Astrocyte (in vitro differentiated cells and primary cell): Measurements from ENCODE around the gene PRKD2. TPM values are rescaled to one million over a fixed set of nuclear protein-coding genes. Genes with fewer than 3 reads are reported as not detected.

Experiments
- DNase-seq: peaks from one replicate; pipeline ENCODE4 v3.0.0-alpha.2; 2010; ENCODE audit warnings: low read depth
- FAIRE-seq: peaks from 2 replicates; lab custom pipeline; 2011; peaks lifted over from hg19 to GRCh38; lab: Jason Lieb, UNC
- H2AFZ ChIP-seq: 2 replicates; pipeline ENCODE4 v1.6.0; 2012; ENCODE audit warnings: low read depth, low read length, inconsistent platforms
- H3K27ac ChIP-seq: 2 replicates; pipeline ENCODE4 v1.5.1; 2011; ENCODE audit warnings: low read depth, low read length, inconsistent platforms
- H3K27me3 ChIP-seq: 2 replicates; pipeline ENCODE4 v1.6.0; 2011; ENCODE audit warnings: low read length, inconsistent platforms; ENCODE audit not compliant: insufficient read depth
- H3K36me3 ChIP-seq: 2 replicates; pipeline ENCODE4 v1.5.1; 2011; ENCODE audit warnings: low read length, inconsistent platforms; ENCODE audit not compliant: insufficient read depth
- H3K4me1 ChIP-seq: 2 replicates; pipeline ENCODE4 v1.5.1; 2011; ENCODE audit warnings: low read length, inconsistent platforms; ENCODE audit not compliant: insufficient read depth
- H3K4me2 ChIP-seq: 2 replicates; pipeline ENCODE4 v1.6.0; 2012; ENCODE audit warnings: low read length, inconsistent platforms
- H3K4me3 ChIP-seq: 2 replicates; pipeline ENCODE4 v1.5.1; 2011; ENCODE audit warnings: low read depth, mild to moderate bottlenecking, low read length, inconsistent platforms; ENCODE audit not compliant: insufficient read depth
- H3K79me2 ChIP-seq: 2 replicates; pipeline ENCODE4 v1.6.0; 2012; ENCODE audit warnings: mild to moderate bottlenecking, low read length, inconsistent platforms; ENCODE audit not compliant: insufficient read depth
- H3K9ac ChIP-seq: 2 replicates; pipeline ENCODE4 v1.6.0; 2012; ENCODE audit warnings: mild to moderate bottlenecking, low read length, inconsistent platforms
- H3K9me3 ChIP-seq: 2 replicates; pipeline ENCODE4 v1.5.1; 2012; ENCODE audit warnings: low read depth, mild to moderate bottlenecking, low read length, inconsistent platforms; ENCODE audit not compliant: insufficient read depth
- H4K20me1 ChIP-seq: 2 replicates; pipeline ENCODE4 v1.6.0; 2012; ENCODE audit warnings: low read length, inconsistent platforms; ENCODE audit not compliant: insufficient read depth
- H3K27ac Mint-ChIP-seq: one replicate; pipeline ENCODE4 v1.8.0; 2021; ENCODE audit warnings: mild to moderate bottlenecking, mixed read lengths; ENCODE audit not compliant: unreplicated experiment
- H3K27me3 Mint-ChIP-seq: one replicate; pipeline ENCODE4 v1.8.0; 2021; ENCODE audit warnings: low read depth, mixed read lengths; ENCODE audit not compliant: unreplicated experiment
- H3K36me3 Mint-ChIP-seq: one replicate; pipeline ENCODE4 v1.8.0; 2021; ENCODE audit warnings: low read depth, mixed read lengths; ENCODE audit not compliant: unreplicated experiment
- H3K4me1 Mint-ChIP-seq: one replicate; pipeline ENCODE4 v1.8.0; 2021; ENCODE audit warnings: low read depth, mixed read lengths; ENCODE audit not compliant: unreplicated experiment
- H3K4me3 Mint-ChIP-seq: one replicate; pipeline ENCODE4 v1.8.0; 2021; ENCODE audit warnings: mild to moderate bottlenecking, moderate library complexity, mixed read lengths; ENCODE audit not compliant: unreplicated experiment
- H3K9me3 Mint-ChIP-seq: one replicate; pipeline ENCODE4 v1.8.0; 2021; ENCODE audit warnings: mild to moderate bottlenecking, mixed read lengths; ENCODE audit not compliant: unreplicated experiment
- CTCF ChIP-seq: IDR thresholded peaks from 2 replicates; pipeline ENCODE4 v1.5.1; 2011; ENCODE audit warnings: low read depth, mild to moderate bottlenecking, inconsistent platforms, low read length, moderate library complexity; ENCODE audit not compliant: insufficient read depth
- EZH2 ChIP-seq: IDR thresholded peaks from 2 replicates; pipeline ENCODE4 v1.6.1; 2012; ENCODE audit warnings: mild to moderate bottlenecking, low read length, inconsistent platforms; ENCODE audit not compliant: insufficient read depth
- total RNA-seq: library from RNA; stranded (reverse); gene quantifications from 2 replicates; pipeline ENCODE4 v1.2.1, GENCODE V29; 2021

PRKD2 gene
- total RNA-seq, 1 donor from 2014 or later, result 54.6 TPM

- no peak overlapping the region for H3K4me2 ChIP-seq
- no peak overlapping the region for H3K9ac ChIP-seq
- no peaks in the 10 kb centered on the region for H3K9me3 Mint-ChIP-seq
- no peaks in the 10 kb centered on the region for H3K4me1 ChIP-seq
- no peak overlapping the region for H3K4me3 ChIP-seq
- H3K4me1 Mint-ChIP-seq, result no peaks in the 10 kb centered on the region
- peaks cover 20% of the 10 kb centered on the region for H3K36me3 Mint-ChIP-seq
- TF ChIP-seq EZH2, result no peak
- TF ChIP-seq CTCF, result peak; percentile 68
- no peak overlapping the region for H3K27ac ChIP-seq
- H2AFZ ChIP-seq, result no peak overlapping the region
- DNase-seq (no peak), FAIRE-seq (no peak)
- H3K27me3 ChIP-seq, result no peaks in the 10 kb centered on the region
- no peaks in the 10 kb centered on the region for H3K9me3 ChIP-seq
- H3K79me2 ChIP-seq, result no peaks in the 10 kb centered on the region
- no peak overlapping the region for H3K27ac Mint-ChIP-seq
- peaks cover 9% of the 10 kb centered on the region for H4K20me1 ChIP-seq
- H3K4me3 Mint-ChIP-seq, result no peak overlapping the region
- peaks cover 16% of the 10 kb centered on the region for H3K36me3 ChIP-seq
- H3K27me3 Mint-ChIP-seq, result no peaks in the 10 kb centered on the region
Observed at GRCh38 chr19:46704379-46705076, 12.4 kb downstream of the PRKD2 start.

- Histone ChIP-seq H3K27ac (no peak overlapping the region), H2AFZ (no peak overlapping the region), H4K20me1 (peaks cover 28% of the 10 kb centered on the region), H3K9me3 (no peaks in the 10 kb centered on the region), H3K79me2 (no peaks in the 10 kb centered on the region), H3K9ac (no peak overlapping the region), H3K4me2 (no peak overlapping the region), H3K36me3 (peaks cover 23% of the 10 kb centered on the region), H3K27me3 (no peaks in the 10 kb centered on the region), H3K4me3 (no peak overlapping the region), H3K4me1 (peaks cover 6% of the 10 kb centered on the region)
- Mint-ChIP-seq H3K27me3 (no peaks in the 10 kb centered on the region), H3K4me3 (no peak overlapping the region), H3K27ac (no peak overlapping the region), H3K4me1 (no peaks in the 10 kb centered on the region), H3K36me3 (peaks cover 32% of the 10 kb centered on the region), H3K9me3 (no peaks in the 10 kb centered on the region)
- DNase-seq, result no peak
- no peak for FAIRE-seq
- TF ChIP-seq CTCF, result no peak
- no peak for TF ChIP-seq EZH2
Observed at GRCh38 chr19:46700704-46701103, 16.2 kb downstream of the PRKD2 start.
